HG02798 (cell line): ENCODE measurements around the gene SELENOP.

Experiments
- ATAC-seq: cut with Tn5 transposase; IDR thresholded peaks from one replicate; pipeline ENCODE4 v1.9.1; 2021; ENCODE audit warnings: mild to moderate bottlenecking; ENCODE audit not compliant: unreplicated experiment, poor library complexity

SELENOP gene

GRCh38 chr5:42799668-42800114, 12.0 kb downstream of the SELENOP start:
- ATAC-seq: no peak

- ATAC-seq: no peak
Measured at GRCh38 chr5:42799241-42799608, 12.5 kb downstream of the SELENOP start.

- no peak for ATAC-seq
Measured at GRCh38 chr5:42798284-42799240, 13.1 kb downstream of the SELENOP start.

GRCh38 chr5:42791151-42791550, 20.5 kb downstream of the SELENOP start:
- ATAC-seq: no peak

- ATAC-seq: no peak
Measured at GRCh38 chr5:42787845-42788244, 23.8 kb downstream of the SELENOP start.

GRCh38 chr5:42787073-42787472, 24.6 kb downstream of the SELENOP start:
- no peak for ATAC-seq

GRCh38 chr5:42785756-42786155, 25.9 kb downstream of the SELENOP start:
- no peak for ATAC-seq

GRCh38 chr5:42784132-42784531, 27.6 kb downstream of the SELENOP start:
- ATAC-seq: no peak

GRCh38 chr5:42781584-42781983, 30.1 kb downstream of the SELENOP start:
- ATAC-seq: no peak

GRCh38 chr5:42779083-42779482, 32.6 kb downstream of the SELENOP start:
- peak; percentile 78 for ATAC-seq

- no peak for ATAC-seq
Measured at GRCh38 chr5:42772265-42772993, 39.3 kb downstream of the SELENOP start.

GRCh38 chr5:42770003-42770402, 41.7 kb downstream of the SELENOP start:
- no peak for ATAC-seq

GRCh38 chr5:42768106-42768504, 43.6 kb downstream of the SELENOP start:
- ATAC-seq: no peak

- ATAC-seq: peak; percentile 62
Measured at GRCh38 chr5:42767491-42768105, 44.1 kb downstream of the SELENOP start.

GRCh38 chr5:42761791-42762190, 49.9 kb downstream of the SELENOP start:
- no peak for ATAC-seq

- ATAC-seq: no peak
Measured at GRCh38 chr5:42760426-42760825, 51.3 kb downstream of the SELENOP start.

GRCh38 chr5:42759456-42759855, 52.2 kb downstream of the SELENOP start:
- ATAC-seq: no peak

- peak; percentile 96 for ATAC-seq
Measured at GRCh38 chr5:42756606-42757601, 54.8 kb downstream of the SELENOP start, which contains the start of gene CCDC152. Gene CCDC152, plus strand, starts transcription at chr5:42756818. Its CDS starts 2,304 bp downstream, at chr5:42759122.

- ATAC-seq: no peak
Measured at GRCh38 chr5:42753099-42753498, 58.6 kb downstream of the SELENOP start.

GRCh38 chr5:42751044-42751443, 60.6 kb downstream of the SELENOP start:
- ATAC-seq: no peak
